ENCODE measurements around the gene XRCC5. TPM values are rescaled to one million over a fixed set of nuclear protein-coding genes. Genes with fewer than 3 reads are reported as not detected.

The XRCC5 gene
- total RNA-seq, 1 donor from 2014 or later = 807 TPM

DNA sequence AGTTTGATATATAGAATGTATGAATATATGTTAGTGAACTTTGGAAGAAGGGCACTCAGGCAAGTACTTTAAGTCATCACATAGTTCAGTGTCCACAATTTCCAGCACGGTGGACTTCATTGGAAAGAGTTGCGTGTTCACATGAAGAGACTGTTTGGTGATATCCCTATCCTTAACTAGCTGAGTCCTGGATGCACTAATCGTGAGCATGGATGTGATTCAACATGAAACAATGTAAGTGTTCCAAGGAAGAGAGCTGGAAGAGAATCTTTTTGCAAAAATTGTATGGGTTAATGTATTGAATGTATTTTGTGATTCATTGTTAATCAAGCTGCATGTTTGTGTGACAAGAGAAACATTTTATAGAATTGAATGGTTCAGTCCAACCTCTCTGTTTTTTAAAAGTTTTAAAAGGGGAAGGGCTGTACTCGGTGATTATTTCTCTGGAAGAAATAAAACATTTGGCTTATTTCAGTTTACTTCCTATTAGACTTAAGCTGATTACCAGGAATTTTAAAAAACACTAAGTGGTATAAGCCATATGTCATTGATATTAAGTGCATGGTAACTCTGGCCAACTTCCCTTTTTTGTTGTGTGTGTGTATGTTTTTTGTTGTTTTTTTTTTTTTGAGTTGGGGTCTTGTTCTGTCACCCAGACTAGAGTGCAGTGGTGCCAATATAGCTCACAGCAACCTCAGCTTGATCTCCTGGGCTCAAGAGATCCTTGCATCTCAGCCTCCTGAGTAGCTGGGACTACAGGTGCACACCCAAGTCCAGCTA is 8.6 kb downstream of the XRCC5 start:
- peak overlapping the region; percentile 92 for H3K27ac ChIP-seq
- H3K36me3 ChIP-seq = peaks cover 32% of the 10 kb centered on the region
- H2AFZ ChIP-seq (replicated peaks) = no peak overlapping the region
- H3K27me3 ChIP-seq = no peaks in the 10 kb centered on the region
- no peak overlapping the region for H3K9ac ChIP-seq
- H3K4me3 Mint-ChIP-seq = no peak overlapping the region
- H3K79me2 ChIP-seq (ENCODE audit: low read depth) = peaks cover 90% of the 10 kb centered on the region
- H3F3A ChIP-seq (ENCODE audit: low read depth) = peaks cover 71% of the 10 kb centered on the region
- H3K9me3 ChIP-seq (ENCODE audit: low read depth) = no peaks in the 10 kb centered on the region
- peaks cover 5% of the 10 kb centered on the region for H3K27me3 Mint-ChIP-seq (ENCODE audit: insufficient read depth, low read depth)
- peaks cover 67% of the 10 kb centered on the region for H3K4me1 Mint-ChIP-seq
- H3K36me3 Mint-ChIP-seq = peaks cover 49% of the 10 kb centered on the region
- H3K4me2 ChIP-seq = peak overlapping the region; percentile 74
- TF ChIP-seq, protein P1, sequence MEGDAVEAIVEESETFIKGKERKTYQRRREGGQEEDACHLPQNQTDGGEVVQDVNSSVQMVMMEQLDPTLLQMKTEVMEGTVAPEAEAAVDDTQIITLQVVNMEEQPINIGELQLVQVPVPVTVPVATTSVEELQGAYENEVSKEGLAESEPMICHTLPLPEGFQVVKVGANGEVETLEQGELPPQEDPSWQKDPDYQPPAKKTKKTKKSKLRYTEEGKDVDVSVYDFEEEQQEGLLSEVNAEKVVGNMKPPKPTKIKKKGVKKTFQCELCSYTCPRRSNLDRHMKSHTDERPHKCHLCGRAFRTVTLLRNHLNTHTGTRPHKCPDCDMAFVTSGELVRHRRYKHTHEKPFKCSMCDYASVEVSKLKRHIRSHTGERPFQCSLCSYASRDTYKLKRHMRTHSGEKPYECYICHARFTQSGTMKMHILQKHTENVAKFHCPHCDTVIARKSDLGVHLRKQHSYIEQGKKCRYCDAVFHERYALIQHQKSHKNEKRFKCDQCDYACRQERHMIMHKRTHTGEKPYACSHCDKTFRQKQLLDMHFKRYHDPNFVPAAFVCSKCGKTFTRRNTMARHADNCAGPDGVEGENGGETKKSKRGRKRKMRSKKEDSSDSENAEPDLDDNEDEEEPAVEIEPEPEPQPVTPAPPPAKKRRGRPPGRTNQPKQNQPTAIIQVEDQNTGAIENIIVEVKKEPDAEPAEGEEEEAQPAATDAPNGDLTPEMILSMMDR (IDR thresholded peaks at IDR 0.05) = no peak
- TF ChIP-seq EZH2phosphoT487 (IDR thresholded peaks at IDR 0.05) = no peak
- no peak for TF ChIP-seq EZH2 (IDR thresholded peaks at IDR 0.05)
- H3K4me3 ChIP-seq = peak overlapping the region; percentile 8
- no peak for DNase-seq (ENCODE audit: low spot score)
- no peaks in the 10 kb centered on the region for H3K9me3 Mint-ChIP-seq
- peaks cover 34% of the 10 kb centered on the region for H4K20me1 ChIP-seq (ENCODE audit: low read depth)
- peaks cover 67% of the 10 kb centered on the region for H3K4me1 ChIP-seq
- H3K27ac Mint-ChIP-seq = peak overlapping the region; percentile 34

DNA sequence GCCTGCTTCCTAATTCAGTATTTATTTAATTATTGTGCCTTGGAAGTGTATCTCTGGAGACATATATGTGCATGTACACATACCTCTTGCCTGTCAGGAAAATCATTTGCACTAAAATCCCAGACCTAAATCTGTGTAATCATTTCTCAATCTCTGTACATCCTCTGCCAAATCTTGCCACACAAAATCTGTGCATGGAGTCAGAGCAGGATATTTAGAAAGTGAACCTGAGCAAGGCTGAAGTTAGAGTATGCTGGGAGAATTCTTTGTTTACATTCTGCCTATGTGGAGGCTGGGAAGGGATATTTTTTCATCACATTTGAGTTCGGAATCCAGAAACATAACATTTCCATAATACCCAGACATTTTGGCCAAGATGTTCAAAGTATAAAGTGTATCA is 9.3 kb downstream of the XRCC5 start:
- peak overlapping the region; percentile 92 for H3K27ac ChIP-seq

DNA sequence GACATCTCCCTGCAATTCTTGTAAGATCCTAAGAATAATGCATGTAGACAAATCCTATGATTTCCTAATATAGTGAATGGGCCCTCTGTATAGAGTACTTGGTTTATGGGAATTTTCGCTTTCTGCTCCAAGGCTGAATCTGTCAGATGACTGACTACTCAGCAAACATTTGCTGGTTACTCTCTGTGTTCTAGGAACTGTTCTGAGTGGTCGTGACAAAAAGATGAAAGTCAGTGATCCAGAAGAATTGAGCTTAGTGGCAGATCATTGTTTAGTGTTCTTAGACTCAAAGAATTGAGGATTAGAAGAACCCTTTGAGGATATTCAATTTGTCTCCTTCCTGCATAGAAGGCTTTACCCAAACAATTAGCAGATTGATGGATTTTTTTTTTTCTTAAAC is 10.0 kb downstream of the XRCC5 start:
- peaks cover 56% of the 10 kb centered on the region for H3K4me1 Mint-ChIP-seq

More for the DNA sequence above, 9.3 kb downstream of the XRCC5 start:
- Histone ChIP-seq H3K4me3 (peak overlapping the region; percentile 33), H3F3A (ENCODE audit: low read depth) (peaks cover 64% of the 10 kb centered on the region), H3K36me3 (peaks cover 38% of the 10 kb centered on the region), H3K9me3 (ENCODE audit: low read depth) (no peaks in the 10 kb centered on the region), H3K27me3 (no peaks in the 10 kb centered on the region), H3K4me1 (peaks cover 66% of the 10 kb centered on the region), H3K4me2 (peak overlapping the region; percentile 74), H3K9ac (no peak overlapping the region), H3K79me2 (ENCODE audit: low read depth) (peaks cover 90% of the 10 kb centered on the region), H2AFZ (replicated peaks) (no peak overlapping the region), H4K20me1 (ENCODE audit: low read depth) (peaks cover 26% of the 10 kb centered on the region)
- Mint-ChIP-seq H3K4me3 (no peak overlapping the region), H3K27ac (peak overlapping the region; percentile 43), H3K27me3 (ENCODE audit: insufficient read depth, low read depth) (peaks cover 5% of the 10 kb centered on the region), H3K4me1 (peaks cover 60% of the 10 kb centered on the region), H3K9me3 (no peaks in the 10 kb centered on the region), H3K36me3 (peaks cover 45% of the 10 kb centered on the region)
- TF ChIP-seq EZH2phosphoT487 (IDR thresholded peaks at IDR 0.05) (no peak), EZH2 (IDR thresholded peaks at IDR 0.05) (no peak)
- TF ChIP-seq, protein P1 (IDR thresholded peaks at IDR 0.05) = no peak
- no peak for DNase-seq (ENCODE audit: low spot score)

More for the DNA sequence above, 10.0 kb downstream of the XRCC5 start:
- H3K36me3 ChIP-seq = peaks cover 44% of the 10 kb centered on the region
- H3K36me3 Mint-ChIP-seq = peaks cover 47% of the 10 kb centered on the region
- peak; percentile 83 for DNase-seq (ENCODE audit: low spot score)
- H3K27ac ChIP-seq = peak overlapping the region; percentile 92
- H2AFZ ChIP-seq (replicated peaks) = no peak overlapping the region
- H3K4me3 Mint-ChIP-seq = no peak overlapping the region
- H3K4me2 ChIP-seq = peak overlapping the region; percentile 74
- TF ChIP-seq, protein P1 (IDR thresholded peaks at IDR 0.05) = no peak
- TF ChIP-seq EZH2phosphoT487 (IDR thresholded peaks at IDR 0.05) = peak; percentile 24
- peaks cover 57% of the 10 kb centered on the region for H3F3A ChIP-seq (ENCODE audit: low read depth)
- peaks cover 22% of the 10 kb centered on the region for H4K20me1 ChIP-seq (ENCODE audit: low read depth)
- H3K4me1 ChIP-seq = peaks cover 64% of the 10 kb centered on the region
- H3K79me2 ChIP-seq (ENCODE audit: low read depth) = peaks cover 93% of the 10 kb centered on the region
- no peaks in the 10 kb centered on the region for H3K9me3 ChIP-seq (ENCODE audit: low read depth)
- H3K27me3 ChIP-seq = no peaks in the 10 kb centered on the region
- H3K9ac ChIP-seq = peak overlapping the region; percentile 28
- H3K9me3 Mint-ChIP-seq = no peaks in the 10 kb centered on the region
- H3K27me3 Mint-ChIP-seq (ENCODE audit: insufficient read depth, low read depth) = peaks cover 5% of the 10 kb centered on the region
- peak overlapping the region; percentile 59 for H3K27ac Mint-ChIP-seq
- peak overlapping the region; percentile 33 for H3K4me3 ChIP-seq

Measured in neural progenitor cell (in vitro differentiated cells).